SK-N-SH treated with all-trans-retinoic acid at 6 μM for 48 hours (cell line): Measurements from ENCODE around the gene SLC25A23.

Experiments used
- ATAC-seq: fragments of 200-7000 bp; cut with Tn5 transposase; 3 replicates; pipeline ENCODE4 v1.9.1; 2020; ENCODE audit warnings: mild to moderate bottlenecking, moderate library complexity
- ARNTL ChIP-seq: fragments of 450-650 bp; formaldehyde crosslinking; IDR thresholded peaks from 2 replicates; pipeline ENCODE4 v1.5.0; 2020; ENCODE audit warnings: low read depth, mild to moderate bottlenecking, moderate library complexity, borderline replicate concordance
- BACH2 ChIP-seq: fragments of 250-450 bp; sonication (Bioruptor Pico); IDR thresholded peaks from 2 replicates; pipeline ENCODE4 v1.9.0; 2021; ENCODE audit warnings: mild to moderate bottlenecking, borderline replicate concordance
- CREB5 ChIP-seq: fragments of 250-450 bp; sonication (Bioruptor Pico); IDR thresholded peaks from 2 replicates; pipeline ENCODE4 v1.5.1; 2020; ENCODE audit warnings: low read depth, mild to moderate bottlenecking, moderate library complexity
- CSDC2 ChIP-seq: fragments of 250-450 bp; sonication (Bioruptor Pico); IDR thresholded peaks from 2 replicates; pipeline ENCODE4 v1.5.0; 2020; ENCODE audit warnings: mild to moderate bottlenecking, moderate library complexity
- CSRNP3 ChIP-seq: fragments of 250-450 bp; sonication (Bioruptor Pico); IDR thresholded peaks from 2 replicates; pipeline ENCODE4 v1.5.1; 2021; ENCODE audit warnings: mild to moderate bottlenecking, moderate library complexity
- ESRRG ChIP-seq: fragments of 250-450 bp; sonication (Bioruptor Pico); IDR thresholded peaks from 2 replicates; pipeline ENCODE4 v1.6.1; 2021; ENCODE audit warnings: mild to moderate bottlenecking
- GLIS3 ChIP-seq: fragments of 250-450 bp; sonication (Bioruptor Pico); IDR thresholded peaks from 2 replicates; pipeline ENCODE4 v1.5.0; 2020; ENCODE audit warnings: mild to moderate bottlenecking, moderate library complexity
- ISL1 ChIP-seq: fragments of 250-450 bp; sonication (Bioruptor Pico); IDR thresholded peaks from 2 replicates; pipeline ENCODE4 v2.1.2; 2022; ENCODE audit warnings: mild to moderate bottlenecking, moderate library complexity
- OSR1 ChIP-seq: fragments of 250-450 bp; sonication (Bioruptor Pico); IDR thresholded peaks from 2 replicates; pipeline ENCODE4 v1.8.0; 2022; ENCODE audit warnings: moderate library complexity, mild to moderate bottlenecking, inconsistent platforms
- PATZ1 ChIP-seq: fragments of 250-450 bp; sonication (Bioruptor Pico); IDR thresholded peaks from 2 replicates; pipeline ENCODE4 v1.8.0; 2020; ENCODE audit warnings: mild to moderate bottlenecking, moderate library complexity, borderline replicate concordance
- POU6F1 ChIP-seq: fragments of 250-450 bp; sonication (Bioruptor Pico); IDR thresholded peaks from 2 replicates; pipeline ENCODE4 v1.8.0; 2021; ENCODE audit warnings: low read depth, mild to moderate bottlenecking, moderate library complexity, borderline replicate concordance
- PPARA ChIP-seq: fragments of 250-450 bp; sonication (Bioruptor Pico); IDR thresholded peaks from 2 replicates; pipeline ENCODE4 v1.5.0; 2020; ENCODE audit warnings: mild to moderate bottlenecking, borderline replicate concordance
- RARB ChIP-seq: fragments of 250-450 bp; sonication (Bioruptor Pico); IDR thresholded peaks from 2 replicates; pipeline ENCODE4 v1.8.0; 2021; ENCODE audit warnings: mild to moderate bottlenecking, moderate library complexity
- SNAI2 ChIP-seq: fragments of 250-450 bp; sonication (Bioruptor Pico); IDR thresholded peaks from 2 replicates; pipeline ENCODE4 v1.5.0; 2020; ENCODE audit warnings: mild to moderate bottlenecking, moderate library complexity
- TCF4 ChIP-seq: fragments of 250-450 bp; sonication (Bioruptor Pico); IDR thresholded peaks from 2 replicates; pipeline ENCODE4 v1.8.0; 2021; ENCODE audit warnings: mild to moderate bottlenecking, moderate library complexity, borderline replicate concordance
- TOX ChIP-seq: fragments of 250-450 bp; sonication (Bioruptor Pico); IDR thresholded peaks from 2 replicates; pipeline ENCODE4 v1.8.0; 2021; ENCODE audit warnings: mild to moderate bottlenecking, moderate library complexity, borderline replicate concordance
- TSHZ2 ChIP-seq: fragments of 250-450 bp; sonication (Bioruptor Pico); IDR thresholded peaks from 2 replicates; pipeline ENCODE4 v1.5.0; 2020; ENCODE audit warnings: mild to moderate bottlenecking, moderate library complexity
- ZFP3 ChIP-seq: fragments of 250-450 bp; sonication (Bioruptor Pico); IDR thresholded peaks from 2 replicates; pipeline ENCODE4 v1.5.0; 2020; ENCODE audit warnings: mild to moderate bottlenecking, moderate library complexity
- ZFP30 ChIP-seq: fragments of 450-650 bp; formaldehyde crosslinking; IDR thresholded peaks from 2 replicates; pipeline ENCODE4 v1.5.0; 2022; ENCODE audit warnings: mild to moderate bottlenecking, moderate library complexity
- ZNF565 ChIP-seq: fragments of 450-650 bp; formaldehyde crosslinking; conservative IDR thresholded peaks from 2 replicates; pipeline ENCODE4 v1.5.0; 2020; ENCODE audit warnings: low read depth, mild to moderate bottlenecking, moderate library complexity
- ZNF8 ChIP-seq: fragments of 450-650 bp; formaldehyde crosslinking; IDR thresholded peaks from 2 replicates; pipeline ENCODE4 v1.5.0; 2020; ENCODE audit warnings: mild to moderate bottlenecking, moderate library complexity

SLC25A23 gene

GRCh38 chr19:6494438-6495036, 34.9 kb upstream of the SLC25A23 start (continued):
- TF ChIP-seq POU6F1 (CRISPR knock-in tag) (no peak), ARNTL (CRISPR knock-in tag) (no peak), CSRNP3 (CRISPR knock-in tag) (no peak), SNAI2 (no peak), ISL1 (CRISPR knock-in tag) (no peak)
- TF ChIP-seq, all 23 proteins: peak for 0

- TF ChIP-seq ZNF565 (CRISPR knock-in tag) (0 out of 2 replicates have a peak, but pooled peaks have one; percentile 46), SNAI2 (no peak), CSDC2 (no peak), PPARA (CRISPR knock-in tag) (no peak)
- no peak for ATAC-seq
Measured at GRCh38 chr19:6491802-6492592, 32.4 kb upstream of the SLC25A23 start.

- TF ChIP-seq CSDC2 (no peak), ZFP30 (CRISPR knock-in tag) (no peak), TCF4 (no peak), GLIS3 (CRISPR knock-in tag) (no peak), TOX (CRISPR knock-in tag) (no peak), ARNTL (CRISPR knock-in tag) (no peak), CSRNP3 (CRISPR knock-in tag) (no peak), BACH2 (CRISPR knock-in tag) (no peak), TSHZ2 (CRISPR knock-in tag) (no peak), PPARA (CRISPR knock-in tag) (no peak), ESRRG (CRISPR knock-in tag) (no peak), ZNF8 (CRISPR knock-in tag) (no peak), OSR1 (CRISPR knock-in tag) (no peak), RARB (CRISPR knock-in tag) (no peak)
- ATAC-seq: no peak
Measured at GRCh38 chr19:6490134-6490533, 30.5 kb upstream of the SLC25A23 start.

- no peak for ATAC-seq
- TF ChIP-seq CSDC2 (no peak), RARB (CRISPR knock-in tag) (no peak), PPARA (CRISPR knock-in tag) (no peak), ESRRG (CRISPR knock-in tag) (no peak), ZFP3 (no peak), PATZ1 (CRISPR knock-in tag) (no peak), CREB5 (CRISPR knock-in tag) (no peak), CSRNP3 (CRISPR knock-in tag) (no peak), TCF4 (no peak), ZFP30 (CRISPR knock-in tag) (no peak)
Measured at GRCh38 chr19:6489278-6490061, 29.9 kb upstream of the SLC25A23 start.
